ENCODE measurements around the gene CYS1. TPM values are rescaled to one million over a fixed set of nuclear protein-coding genes. Genes with fewer than 3 reads are reported as not detected.

Gene CYS1
- total and polyA plus RNA-seq, 11 donors = 0.42 to 9.1 (median 2.5) TPM

DNA sequence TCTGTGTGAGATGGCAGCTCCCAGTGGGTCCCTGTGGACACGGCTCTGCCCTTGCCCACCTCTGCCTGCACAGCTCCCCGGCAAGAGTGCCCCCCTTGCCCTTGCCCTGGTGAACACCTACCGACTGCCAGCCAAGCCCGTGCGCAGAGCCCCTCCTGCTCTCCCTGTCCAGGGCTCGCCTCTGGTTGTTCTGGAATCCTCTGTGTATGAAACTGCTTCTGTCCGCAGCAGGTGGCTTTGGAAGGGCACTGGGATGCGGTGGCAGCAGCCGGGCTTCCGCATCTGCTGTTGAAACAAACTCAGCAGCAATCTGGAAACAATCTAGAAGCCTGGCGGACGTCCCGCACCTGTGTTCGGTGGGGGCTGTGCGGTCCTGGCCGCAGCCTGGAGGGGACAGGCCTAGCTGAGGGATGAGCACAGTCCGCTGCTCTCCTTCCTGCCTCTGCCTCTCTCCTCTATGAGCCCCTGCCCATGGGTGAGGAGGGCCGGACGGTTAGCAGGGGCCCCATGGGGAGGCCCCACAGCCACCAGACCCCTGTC is 70.9 kb downstream of the CYS1 start:
- Histone ChIP-seq H3K27ac (peak overlapping the region in 11 of 12 donors; percentile 39 to 90 (median 75)), H3K4me3 (no peak overlapping the region), H3K27me3 (no peaks in the 10 kb centered on the region), H3K36me3 (no peaks in the 10 kb centered on the region), H3K4me1 (peaks cover 6 to 45% (median 34%) of the 10 kb centered on the region in 12 donors), H3K9me3 (no peaks in the 10 kb centered on the region)
- intact Hi-C loops (cut with DNase I) = loop anchor here in 2 of 10 donors (5.0 kb wide), 1 partner anchor 33 kb away; the partner anchor contains the start of gene KLF11 (in 2 of the 2)
- TF ChIP-seq POLR2A (IDR thresholded peaks at IDR 0.05) = no peak
- TF ChIP-seq, protein P1, sequence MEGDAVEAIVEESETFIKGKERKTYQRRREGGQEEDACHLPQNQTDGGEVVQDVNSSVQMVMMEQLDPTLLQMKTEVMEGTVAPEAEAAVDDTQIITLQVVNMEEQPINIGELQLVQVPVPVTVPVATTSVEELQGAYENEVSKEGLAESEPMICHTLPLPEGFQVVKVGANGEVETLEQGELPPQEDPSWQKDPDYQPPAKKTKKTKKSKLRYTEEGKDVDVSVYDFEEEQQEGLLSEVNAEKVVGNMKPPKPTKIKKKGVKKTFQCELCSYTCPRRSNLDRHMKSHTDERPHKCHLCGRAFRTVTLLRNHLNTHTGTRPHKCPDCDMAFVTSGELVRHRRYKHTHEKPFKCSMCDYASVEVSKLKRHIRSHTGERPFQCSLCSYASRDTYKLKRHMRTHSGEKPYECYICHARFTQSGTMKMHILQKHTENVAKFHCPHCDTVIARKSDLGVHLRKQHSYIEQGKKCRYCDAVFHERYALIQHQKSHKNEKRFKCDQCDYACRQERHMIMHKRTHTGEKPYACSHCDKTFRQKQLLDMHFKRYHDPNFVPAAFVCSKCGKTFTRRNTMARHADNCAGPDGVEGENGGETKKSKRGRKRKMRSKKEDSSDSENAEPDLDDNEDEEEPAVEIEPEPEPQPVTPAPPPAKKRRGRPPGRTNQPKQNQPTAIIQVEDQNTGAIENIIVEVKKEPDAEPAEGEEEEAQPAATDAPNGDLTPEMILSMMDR (IDR thresholded peaks at IDR 0.05) = no peak
- DNase-seq = no peak
- ATAC-seq = no peak
- WGBS, 4 donors = 81 to 89% (median 86%) methylated on average over 11 to 19 of the region's 19 CpGs

DNA sequence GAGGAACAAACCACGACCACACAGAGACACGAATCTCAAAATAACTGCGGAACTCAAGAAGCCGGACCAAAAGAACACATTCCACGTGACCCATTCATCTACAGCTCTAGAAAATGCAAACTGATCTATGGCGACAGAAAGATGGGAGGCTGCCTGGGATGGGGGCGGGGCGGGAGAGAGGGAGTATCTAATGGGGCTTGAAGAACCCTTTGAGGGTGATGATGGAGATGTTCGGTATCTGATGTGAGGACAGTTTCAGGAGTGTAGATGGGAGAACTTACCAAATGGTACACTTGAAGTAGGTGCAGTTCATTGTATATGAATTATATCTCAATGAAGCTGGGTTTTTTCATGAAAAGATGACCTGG is 71.4 kb downstream of the CYS1 start:
- Histone ChIP-seq H3K27me3 (no peaks in the 10 kb centered on the region), H3K36me3 (no peaks in the 10 kb centered on the region), H3K9me3 (no peaks in the 10 kb centered on the region), H3K4me1 (peaks cover 6 to 50% (median 34%) of the 10 kb centered on the region in 12 donors), H3K4me3 (no peak overlapping the region), H3K27ac (peak overlapping the region in 9 of 12 donors; percentile 23 to 90 (median 78))
- intact Hi-C loops (cut with DNase I) = loop anchor here in 2 of 10 donors (5.0 kb wide), 1 partner anchor 34 kb away; the partner anchor contains the start of gene KLF11 (in 2 of the 2)
- 72 to 90% (median 83%) methylated on average over 9 of the region's 9 CpGs for WGBS, 4 donors
- DNase-seq = no peak
- no peak for TF ChIP-seq POLR2A (IDR thresholded peaks at IDR 0.05)
- TF ChIP-seq, protein P1 (IDR thresholded peaks at IDR 0.05) = no peak
- ATAC-seq = no peak

DNA sequence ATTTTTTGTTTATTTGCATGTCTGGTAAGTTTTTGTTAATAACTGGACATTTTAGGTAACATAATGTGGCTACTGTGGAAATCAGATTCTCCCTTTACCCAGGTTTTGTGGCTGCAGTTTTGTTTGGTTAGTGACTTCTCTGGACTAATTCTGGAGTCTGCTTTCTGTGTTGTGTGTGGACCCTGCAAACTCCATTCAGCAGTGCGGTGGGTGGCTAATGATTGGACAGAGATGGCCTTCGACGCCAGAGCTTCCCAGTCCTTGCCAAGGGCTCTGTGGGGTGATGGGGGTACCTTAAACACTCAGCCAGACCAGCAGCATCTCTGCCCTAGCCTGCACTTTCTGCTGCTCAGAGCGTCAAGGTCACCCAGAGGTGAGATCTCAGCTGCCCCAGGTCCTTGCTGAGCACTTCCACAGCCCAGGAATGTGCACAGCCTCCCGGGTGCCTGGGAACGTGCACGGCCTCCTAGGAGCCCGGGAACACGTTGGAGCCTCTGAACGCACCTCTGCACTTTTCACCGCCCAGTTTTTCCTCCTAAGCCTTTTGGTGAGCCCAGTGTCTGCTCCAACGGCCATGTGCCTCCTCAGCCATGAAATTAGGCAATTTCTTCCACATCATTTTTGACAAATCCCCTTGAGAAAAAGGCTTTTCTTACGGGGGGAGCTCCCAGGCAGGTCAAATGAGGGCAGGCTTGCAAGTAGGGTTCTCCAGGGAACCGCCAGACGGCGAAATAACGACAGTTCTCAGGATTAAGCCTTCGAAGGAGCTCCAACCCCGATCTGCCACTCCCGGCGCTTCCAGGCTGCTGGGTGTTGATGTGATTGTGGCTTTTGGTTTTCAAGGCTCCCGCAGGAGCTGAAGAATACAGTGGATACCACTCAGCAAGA is 72.0 kb downstream of the CYS1 start:
- peak in 2 of 5 donors; percentile 65 to 71 for DNase-seq
- peaks cover 6 to 51% (median 34%) of the 10 kb centered on the region in 12 donors for H3K4me1 ChIP-seq
- no peak overlapping the region for H3K4me3 ChIP-seq
- TF ChIP-seq, protein P1 (IDR thresholded peaks at IDR 0.05) = peak in 3 of 12 donors; percentile 15 to 26 (median 23)
- no peak for TF ChIP-seq POLR2A (IDR thresholded peaks at IDR 0.05)
- 68 to 78% (median 71%) methylated on average over 21 to 22 of the region's 22 CpGs for WGBS, 4 donors
- peak overlapping the region in 8 of 12 donors; percentile 23 to 90 (median 78) for H3K27ac ChIP-seq
- no peaks in the 10 kb centered on the region for H3K27me3 ChIP-seq
- no peaks in the 10 kb centered on the region for H3K9me3 ChIP-seq
- no peaks in the 10 kb centered on the region for H3K36me3 ChIP-seq
- ATAC-seq = peak in 1 of 4 donors; percentile 17
- intact Hi-C loops (cut with DNase I) = loop anchor here in 2 of 10 donors (5.0 kb wide), 1 partner anchor 34 kb away; the partner anchor contains the start of gene KLF11 (in 2 of the 2)

DNA sequence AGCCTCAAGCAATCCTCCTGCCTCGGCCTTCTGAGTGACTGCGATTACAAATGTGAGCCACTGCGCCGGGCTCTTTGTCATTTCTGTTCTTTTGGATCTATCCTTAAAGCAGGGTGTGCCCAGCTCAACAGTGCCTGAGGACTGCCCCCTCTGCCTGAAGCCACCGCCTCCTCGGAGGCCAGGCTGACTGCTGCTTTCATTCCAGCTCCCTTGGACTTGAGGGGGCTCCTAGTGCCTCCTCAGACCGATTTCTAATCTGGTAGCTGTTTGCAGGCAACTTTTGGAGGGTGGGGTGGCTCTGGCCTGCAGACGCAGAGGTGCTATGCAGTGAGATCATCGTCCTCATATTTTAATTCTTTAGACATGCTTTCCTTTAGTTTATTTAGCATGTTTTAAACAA is 72.8 kb downstream of the CYS1 start:
- Histone ChIP-seq H3K36me3 (no peaks in the 10 kb centered on the region), H3K4me3 (no peak overlapping the region), H3K4me1 (peaks cover 6 to 51% (median 34%) of the 10 kb centered on the region in 12 donors), H3K27me3 (no peaks in the 10 kb centered on the region), H3K27ac (peak overlapping the region in 3 of 12 donors; percentile 78 to 89 (median 79)), H3K9me3 (no peaks in the 10 kb centered on the region)
- DNase-seq (no peak), ATAC-seq (no peak)
- TF ChIP-seq, protein P1 (IDR thresholded peaks at IDR 0.05) = no peak
- TF ChIP-seq POLR2A (IDR thresholded peaks at IDR 0.05) = no peak
- 72 to 93% (median 83%) methylated on average over 9 of the region's 9 CpGs for WGBS, 4 donors
- intact Hi-C loops (cut with DNase I) = loop anchor here in 2 of 10 donors (5.0 kb wide), 1 partner anchor 35 kb away; the partner anchor contains the start of gene KLF11 (in 2 of the 2)
